Stomach smooth muscle (tissue), 2 donors: Measurements from ENCODE around the gene YBX3.
"Not testable (repeated sequence)": the region's sequence is repeated elsewhere in the genome, so short reads cannot be mapped to it uniquely, and the experiment has no call there.

Experiments
- H3K27ac ChIP-seq: one replicate; pipeline ENCODE4 v1.7.0; 2013; ENCODE audit warnings: mild to moderate bottlenecking, low read length, inconsistent platforms
- H3K27me3 ChIP-seq, 2 donors: one replicate each; pipeline ENCODE4 v1.7.0; 2013; ENCODE audit warnings: low read length in 2 of 2; ENCODE audit not compliant: insufficient read depth in 2 of 2, control insufficient read depth in 1 of 2
- H3K36me3 ChIP-seq, 2 donors: one replicate each; pipeline ENCODE4 v1.7.0; 2013; ENCODE audit warnings: low read length in 2 of 2; ENCODE audit not compliant: control insufficient read depth in 2 of 2, insufficient read depth in 2 of 2
- H3K4me1 ChIP-seq: one replicate; pipeline ENCODE4 v1.7.0; 2013; ENCODE audit warnings: low read length; ENCODE audit not compliant: control insufficient read depth, insufficient read depth
- H3K4me3 ChIP-seq, 2 donors: one replicate each; pipeline ENCODE4 v1.7.0; 2013; ENCODE audit warnings: low read length in 2 of 2
- H3K9ac ChIP-seq, 2 donors: one replicate each; pipeline ENCODE4 v1.7.0; 2013; ENCODE audit warnings: low read length in 2 of 2, mild to moderate bottlenecking in 1 of 2
- H3K9me3 ChIP-seq, 2 donors: one replicate each; pipeline ENCODE4 v1.7.0; 2013; ENCODE audit warnings: low read length in 2 of 2; ENCODE audit not compliant: control insufficient read depth in 2 of 2
- donor health status: healthy.
- donor health status: Pancreatic carcinoma.

YBX3 gene

DNA sequence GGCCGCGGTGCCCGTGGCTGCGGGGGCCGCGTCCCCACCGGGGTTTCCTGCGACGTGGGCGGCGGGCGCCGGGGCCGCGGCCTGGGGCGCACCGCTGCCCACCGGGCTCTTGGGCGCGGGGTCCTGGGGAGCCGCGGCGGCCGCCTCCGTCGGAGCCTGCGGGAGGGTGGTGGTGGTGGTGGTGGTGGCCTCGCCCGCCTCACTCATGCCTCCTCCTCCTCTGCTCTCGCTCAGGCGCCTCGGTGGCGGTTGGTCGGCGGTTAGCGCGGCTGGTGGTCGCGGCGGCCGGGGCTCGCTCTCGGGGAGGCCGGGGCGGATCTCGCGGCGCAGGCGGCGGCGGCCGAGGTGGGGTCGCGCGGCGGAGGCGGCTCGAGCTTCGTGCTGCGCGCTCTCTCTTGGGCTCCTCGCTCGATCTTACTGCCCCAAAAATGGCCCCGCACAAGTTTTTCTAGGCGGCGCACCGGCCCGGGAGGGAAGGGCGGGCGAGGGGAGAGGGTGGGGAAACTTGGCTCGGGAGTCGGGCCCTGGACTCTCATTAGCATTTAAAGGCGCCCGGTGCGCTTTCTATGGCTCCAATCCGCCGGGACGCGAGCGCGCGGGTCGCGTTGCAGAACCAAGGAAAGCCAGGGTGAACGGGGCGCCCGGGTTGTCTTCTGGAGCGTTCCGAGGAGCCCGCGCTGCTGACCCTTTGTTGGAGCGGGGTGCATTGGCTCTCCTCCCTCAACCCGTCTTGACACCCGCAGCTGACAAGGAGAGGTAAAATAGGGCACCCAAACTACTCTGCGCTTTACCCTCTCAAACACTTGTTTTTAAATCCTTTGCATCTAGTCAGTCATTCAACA, at the start of gene YBX3:
Gene YBX3, minus strand, starts transcription at position 419 of the 842 bp plus-strand sequence. Its CDS starts 212 bp downstream, at position 207.
- Histone ChIP-seq H3K27ac (peak within 1 kb of the TSS; percentile 92), H3K9me3 (no peaks in the 10 kb centered on the region), H3K36me3 (no peaks in the 10 kb centered on the region), H3K4me3 (peak within 1 kb of the TSS; percentile 94 to 95), H3K9ac (peak within 1 kb of the TSS; percentile 93 to 99), H3K27me3 (no peaks in the 10 kb centered on the region), H3K4me1 (peaks cover 8% of the 10 kb centered on the region)

DNA sequence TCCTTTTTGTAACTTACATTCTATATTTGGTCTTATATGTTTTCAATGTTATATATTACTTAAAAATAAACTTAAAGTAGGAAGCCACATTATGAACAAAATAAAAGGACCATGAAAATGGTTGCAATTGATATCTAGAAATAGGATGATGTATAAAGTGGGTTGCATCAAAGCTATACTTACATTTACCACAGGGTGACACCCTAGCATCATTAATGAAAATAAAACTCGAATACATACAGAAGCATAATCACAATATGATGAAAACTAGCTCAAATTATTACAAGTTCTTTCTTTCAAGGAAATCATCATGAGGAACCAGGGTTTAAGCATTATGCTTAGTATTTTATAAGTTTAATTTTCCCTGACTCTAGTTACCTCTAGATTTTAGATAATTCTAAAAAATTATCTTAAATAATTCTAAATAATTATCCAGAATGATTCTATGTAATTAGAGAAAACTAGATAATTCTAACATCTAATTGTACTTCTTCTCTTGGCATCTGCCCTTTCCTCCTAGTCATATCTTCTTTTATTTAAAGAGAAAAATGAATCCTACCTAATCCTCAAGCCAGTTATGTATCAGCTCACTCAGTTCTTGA, 48.1 kb upstream of the YBX3 start:
- Histone ChIP-seq H3K9me3 (no peaks in the 10 kb centered on the region), H3K27me3 (peaks cover 2 to 5% of the 10 kb centered on the region in 2 donors), H3K36me3 (no peaks in the 10 kb centered on the region), H3K4me1 (no peaks in the 10 kb centered on the region), H3K4me3 (no peak overlapping the region), H3K9ac (no peak overlapping the region), H3K27ac (no peak overlapping the region)

DNA sequence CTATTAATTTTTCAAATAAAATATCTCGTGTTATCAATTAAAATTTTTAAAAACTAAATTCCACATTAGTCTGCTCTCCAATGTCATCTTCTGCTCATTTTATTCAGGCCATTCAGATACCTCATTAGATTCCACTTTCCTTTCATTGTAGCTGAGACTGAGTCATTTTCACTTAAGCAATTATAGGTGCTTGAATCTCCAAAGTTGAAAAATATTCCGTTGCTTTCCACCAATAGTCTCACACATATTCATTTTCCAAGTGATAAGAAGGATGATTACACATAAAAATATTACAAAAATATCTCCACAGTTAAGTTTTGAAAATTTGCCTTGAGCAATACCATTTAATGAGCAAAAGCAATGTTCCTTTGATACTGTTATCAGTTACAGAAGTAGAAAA, 36.5 kb upstream of the YBX3 start:
- Histone ChIP-seq H3K27me3 (peaks cover 0 to 4% of the 10 kb centered on the region in 2 donors), H3K9ac (no peak overlapping the region), H3K27ac (no peak overlapping the region), H3K4me1 (no peaks in the 10 kb centered on the region), H3K9me3 (peaks cover 4 to 7% of the 10 kb centered on the region in 2 donors), H3K4me3 (no peak overlapping the region), H3K36me3 (no peaks in the 10 kb centered on the region)

DNA sequence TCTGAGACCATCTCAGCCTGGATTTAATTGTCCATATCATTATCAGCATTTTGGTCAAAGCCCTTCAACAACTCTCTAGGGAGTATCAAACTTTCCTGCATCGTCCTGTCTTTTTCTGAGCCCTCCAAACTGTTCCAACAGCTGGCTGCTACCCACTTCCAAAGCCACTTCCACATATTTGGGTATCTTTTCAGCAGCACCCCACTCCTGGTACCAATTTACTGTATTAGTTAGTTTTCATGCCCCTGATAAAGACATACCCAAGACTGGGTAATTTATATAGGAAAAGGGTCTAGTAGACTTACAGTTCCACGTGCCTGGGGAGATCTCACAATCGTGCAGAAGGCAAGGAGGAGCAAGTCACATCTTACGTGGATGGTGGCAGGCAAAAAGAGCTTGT, 33.1 kb upstream of the YBX3 start:
- no peak overlapping the region for H3K9ac ChIP-seq
- no peaks in the 10 kb centered on the region for H3K36me3 ChIP-seq
- H3K27me3 ChIP-seq, result no peaks in the 10 kb centered on the region
- H3K4me1 ChIP-seq, result no peaks in the 10 kb centered on the region
- H3K9me3 ChIP-seq, result peaks cover 4 to 7% of the 10 kb centered on the region in 2 donors
- H3K4me3 ChIP-seq, result no peak overlapping the region
- no peak overlapping the region for H3K27ac ChIP-seq

DNA sequence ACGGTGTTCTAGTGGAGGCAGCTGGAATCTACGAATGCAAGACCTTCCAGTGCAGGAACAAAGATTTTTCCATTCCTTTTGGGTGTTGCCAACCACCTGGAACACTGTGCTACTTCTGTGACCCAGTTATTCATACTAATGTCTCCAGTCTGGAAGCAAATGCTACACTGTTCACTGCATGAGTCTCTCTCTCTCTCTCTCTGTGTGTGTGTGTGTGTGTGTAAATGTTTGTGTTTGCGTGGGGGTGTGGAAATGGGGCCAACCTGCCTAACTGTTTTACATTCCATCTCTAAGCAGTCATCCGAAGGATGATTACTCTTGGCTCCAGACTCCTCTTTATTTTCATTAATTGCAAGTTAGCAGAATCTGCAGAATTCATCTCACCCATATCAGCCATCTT, 29.9 kb upstream of the YBX3 start:
- no peak overlapping the region for H3K9ac ChIP-seq
- no peaks in the 10 kb centered on the region for H3K4me1 ChIP-seq
- no peaks in the 10 kb centered on the region for H3K27me3 ChIP-seq
- H3K27ac ChIP-seq, result no peak overlapping the region
- H3K9me3 ChIP-seq, result peaks cover 4 to 7% of the 10 kb centered on the region in 2 donors
- no peaks in the 10 kb centered on the region for H3K36me3 ChIP-seq
- H3K4me3 ChIP-seq, result no peak overlapping the region

DNA sequence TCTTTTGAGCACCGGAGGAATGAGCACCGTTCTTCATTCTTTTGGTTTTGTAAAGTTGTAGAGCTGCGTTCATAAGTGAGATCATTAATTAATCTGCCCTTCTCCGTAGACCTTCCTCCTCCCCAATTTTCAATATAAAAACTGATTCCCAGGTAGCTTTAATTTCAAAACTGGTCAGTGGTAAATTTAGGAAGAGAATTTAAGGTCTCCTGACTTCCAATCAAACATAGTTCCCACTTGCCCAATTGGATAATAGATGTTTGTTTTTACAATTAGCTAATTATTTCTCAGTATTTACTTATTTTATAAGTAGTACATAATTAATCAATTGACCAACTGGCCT, 27.2 kb upstream of the YBX3 start:
- Histone ChIP-seq H3K27me3 (no peaks in the 10 kb centered on the region), H3K4me3 (no peak overlapping the region), H3K9me3 (no peaks in the 10 kb centered on the region), H3K36me3 (no peaks in the 10 kb centered on the region), H3K4me1 (no peaks in the 10 kb centered on the region), H3K27ac (no peak overlapping the region), H3K9ac (peak overlapping the region in 1 of 2 donors; percentile 74)

DNA sequence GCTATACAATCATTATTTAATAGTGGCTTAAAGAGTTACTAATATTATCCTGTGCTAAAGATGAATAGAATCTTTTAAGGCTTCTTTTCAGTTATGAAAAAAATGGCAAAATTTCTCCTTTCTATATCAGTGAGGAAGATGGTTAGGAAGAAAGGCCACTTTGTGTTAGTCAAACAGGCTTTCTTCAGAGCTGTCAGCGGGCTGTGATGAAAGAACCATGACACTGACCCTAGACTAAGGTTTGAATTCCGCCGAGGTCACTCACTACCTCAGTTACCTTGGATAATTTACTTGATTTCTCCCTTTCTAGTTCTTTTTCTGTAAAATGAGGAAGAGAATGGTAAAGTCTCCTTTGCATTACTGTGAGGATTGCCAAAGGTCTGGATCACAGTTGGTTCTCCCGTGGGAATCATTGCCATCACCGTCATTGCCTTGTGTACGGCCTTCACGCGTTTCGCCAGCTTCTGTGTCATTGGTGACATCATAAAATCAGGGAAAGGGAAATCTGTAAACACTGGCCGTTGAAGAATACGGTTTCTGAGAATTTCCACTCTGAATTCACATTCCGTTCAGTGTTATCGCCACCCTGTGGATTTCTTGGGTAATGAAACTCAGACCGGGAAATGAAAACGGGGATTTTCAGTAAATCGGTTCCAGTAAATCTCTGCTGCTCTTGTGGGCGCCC, 26.7 kb upstream of the YBX3 start:
- Histone ChIP-seq H3K36me3 (no peaks in the 10 kb centered on the region), H3K4me1 (no peaks in the 10 kb centered on the region), H3K27ac (peak overlapping the region; percentile 53), H3K27me3 (no peaks in the 10 kb centered on the region), H3K9me3 (no peaks in the 10 kb centered on the region), H3K9ac (peak overlapping the region; percentile 49 to 74), H3K4me3 (peak overlapping the region; percentile 26 to 76)

DNA sequence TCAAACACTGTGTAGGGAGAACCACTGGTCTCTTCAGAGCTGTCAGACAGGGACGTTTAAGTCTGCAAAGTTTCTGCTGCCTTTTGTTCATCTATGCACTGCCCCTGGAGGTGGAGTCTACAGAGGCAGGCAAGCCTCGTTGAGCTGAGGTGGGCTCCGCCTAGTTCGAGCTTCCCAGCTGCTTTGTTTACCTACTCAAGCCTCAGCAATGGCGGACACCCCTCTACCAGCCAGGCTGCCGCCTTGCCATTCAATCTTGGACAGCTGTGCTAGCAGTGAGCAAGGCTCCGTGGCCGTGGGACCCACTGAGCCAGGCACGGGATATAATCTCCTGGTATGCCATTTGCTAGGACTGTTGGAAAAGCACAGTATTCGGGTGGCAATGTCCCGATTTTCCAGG, 24.6 kb upstream of the YBX3 start:
- Histone ChIP-seq H3K9ac (no peak overlapping the region), H3K4me3 (no peak overlapping the region), H3K9me3 (no peaks in the 10 kb centered on the region), H3K36me3 (no peaks in the 10 kb centered on the region), H3K4me1 (no peaks in the 10 kb centered on the region), H3K27ac (no peak overlapping the region), H3K27me3 (no peaks in the 10 kb centered on the region)

DNA sequence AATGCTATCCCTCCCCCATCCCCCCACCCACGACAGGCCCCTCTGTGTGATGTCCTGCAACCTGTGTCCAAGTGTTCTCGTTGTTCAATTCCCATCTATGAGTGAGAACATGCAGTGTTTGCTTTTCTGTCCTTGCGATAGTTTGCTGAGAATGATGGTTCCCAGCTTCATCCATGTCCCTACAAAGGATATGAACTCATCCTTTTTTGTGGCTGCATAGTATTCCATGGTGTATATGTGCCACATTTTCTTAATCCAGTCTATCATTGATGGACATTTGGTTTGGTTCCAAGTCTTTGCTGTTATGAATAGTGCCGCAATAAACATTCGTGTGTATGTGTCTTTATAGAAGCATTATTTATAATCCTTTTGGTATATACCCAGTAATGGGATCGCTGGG, 20.3 kb upstream of the YBX3 start:
- H3K9me3 ChIP-seq, H3K36me3 ChIP-seq, H3K27ac ChIP-seq, H3K9ac ChIP-seq, H3K27me3 ChIP-seq, H3K4me3 ChIP-seq, H3K4me1 ChIP-seq: not testable (repeated sequence)

DNA sequence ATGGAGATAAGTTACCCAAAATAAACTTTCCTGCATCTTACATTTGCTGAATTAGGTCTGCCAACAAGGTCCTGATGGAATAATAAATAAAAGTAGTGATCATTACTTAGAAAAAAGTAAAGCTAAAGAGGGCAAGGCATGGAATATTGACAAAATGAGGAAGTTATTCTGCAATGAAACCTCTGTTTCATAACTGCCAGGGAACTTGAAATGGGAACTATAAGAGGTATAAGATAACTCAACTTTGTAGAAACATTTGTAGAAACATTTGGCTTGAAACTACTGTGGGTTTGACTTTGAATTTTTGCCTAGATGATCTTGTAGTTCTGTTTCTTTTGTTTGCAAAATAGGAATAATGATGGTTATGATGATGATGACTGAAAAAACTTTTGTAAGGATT, 18.7 kb upstream of the YBX3 start:
- Histone ChIP-seq H3K4me3 (no peak overlapping the region), H3K9ac (no peak overlapping the region), H3K9me3 (no peaks in the 10 kb centered on the region), H3K27me3 (no peaks in the 10 kb centered on the region), H3K4me1 (no peaks in the 10 kb centered on the region), H3K36me3 (no peaks in the 10 kb centered on the region), H3K27ac (no peak overlapping the region)

DNA sequence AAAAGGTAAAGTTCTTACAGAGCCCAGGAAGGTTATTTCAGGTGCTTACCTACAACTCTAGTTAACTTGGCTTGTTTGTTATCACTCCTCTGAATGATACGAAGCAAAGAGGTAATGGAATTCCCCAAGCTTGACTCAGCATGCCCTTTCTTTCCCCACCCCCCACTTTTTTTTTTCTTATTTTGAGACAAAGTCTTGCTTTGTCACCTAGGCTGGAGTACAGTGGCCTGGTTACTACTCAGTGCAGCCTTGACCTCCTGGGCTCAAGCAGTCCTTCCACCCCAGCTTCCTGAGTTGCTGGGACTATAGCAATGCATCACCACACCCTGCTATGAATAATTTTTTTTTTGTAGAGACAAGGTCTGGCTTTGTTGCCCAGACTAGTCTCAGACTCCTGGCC, 17.1 kb upstream of the YBX3 start:
- Histone ChIP-seq H3K9me3 (no peaks in the 10 kb centered on the region), H3K27me3 (peaks cover 0 to 4% of the 10 kb centered on the region in 2 donors), H3K4me3 (no peak overlapping the region), H3K4me1 (no peaks in the 10 kb centered on the region), H3K36me3 (no peaks in the 10 kb centered on the region), H3K27ac (no peak overlapping the region), H3K9ac (no peak overlapping the region)
